Cardiac fibroblast (primary cell): ENCODE data around the gene MCOLN1.
A peak's percentile ranks its signal among the peaks of the same experiment; 100 is the strongest.

Experiments used
- DNase-seq, 2 donors: peaks; one replicate each; pipeline versions ENCODE4 v3.0.0 to v3.0.0-alpha.2; 2010; ENCODE audit warnings: low read depth in 2 of 2
- H3K4me3 ChIP-seq, 2 donors: replicated peaks in 1 of 2; 1 replicate in 1 of 2; 2 replicates in 1 of 2; pipeline ENCODE4 v1.5.1; 2011; ENCODE audit warnings: low read depth in 2 of 2, low read length in 2 of 2, mild to moderate bottlenecking in 2 of 2, moderate library complexity in 1 of 2
- TF ChIP-seq, protein P1 (sequence below): IDR thresholded peaks from one replicate; pipeline ENCODE4 v1.5.1; 2011; ENCODE audit warnings: low read depth, mild to moderate bottlenecking, low read length, inconsistent platforms

Gene MCOLN1

GRCh38 chr19:7550169-7550770, 27.8 kb downstream of the MCOLN1 start:
- no peak for DNase-seq
- H3K4me3 ChIP-seq: no peak overlapping the region
- TF ChIP-seq, protein P1, sequence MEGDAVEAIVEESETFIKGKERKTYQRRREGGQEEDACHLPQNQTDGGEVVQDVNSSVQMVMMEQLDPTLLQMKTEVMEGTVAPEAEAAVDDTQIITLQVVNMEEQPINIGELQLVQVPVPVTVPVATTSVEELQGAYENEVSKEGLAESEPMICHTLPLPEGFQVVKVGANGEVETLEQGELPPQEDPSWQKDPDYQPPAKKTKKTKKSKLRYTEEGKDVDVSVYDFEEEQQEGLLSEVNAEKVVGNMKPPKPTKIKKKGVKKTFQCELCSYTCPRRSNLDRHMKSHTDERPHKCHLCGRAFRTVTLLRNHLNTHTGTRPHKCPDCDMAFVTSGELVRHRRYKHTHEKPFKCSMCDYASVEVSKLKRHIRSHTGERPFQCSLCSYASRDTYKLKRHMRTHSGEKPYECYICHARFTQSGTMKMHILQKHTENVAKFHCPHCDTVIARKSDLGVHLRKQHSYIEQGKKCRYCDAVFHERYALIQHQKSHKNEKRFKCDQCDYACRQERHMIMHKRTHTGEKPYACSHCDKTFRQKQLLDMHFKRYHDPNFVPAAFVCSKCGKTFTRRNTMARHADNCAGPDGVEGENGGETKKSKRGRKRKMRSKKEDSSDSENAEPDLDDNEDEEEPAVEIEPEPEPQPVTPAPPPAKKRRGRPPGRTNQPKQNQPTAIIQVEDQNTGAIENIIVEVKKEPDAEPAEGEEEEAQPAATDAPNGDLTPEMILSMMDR: no peak

DNA sequence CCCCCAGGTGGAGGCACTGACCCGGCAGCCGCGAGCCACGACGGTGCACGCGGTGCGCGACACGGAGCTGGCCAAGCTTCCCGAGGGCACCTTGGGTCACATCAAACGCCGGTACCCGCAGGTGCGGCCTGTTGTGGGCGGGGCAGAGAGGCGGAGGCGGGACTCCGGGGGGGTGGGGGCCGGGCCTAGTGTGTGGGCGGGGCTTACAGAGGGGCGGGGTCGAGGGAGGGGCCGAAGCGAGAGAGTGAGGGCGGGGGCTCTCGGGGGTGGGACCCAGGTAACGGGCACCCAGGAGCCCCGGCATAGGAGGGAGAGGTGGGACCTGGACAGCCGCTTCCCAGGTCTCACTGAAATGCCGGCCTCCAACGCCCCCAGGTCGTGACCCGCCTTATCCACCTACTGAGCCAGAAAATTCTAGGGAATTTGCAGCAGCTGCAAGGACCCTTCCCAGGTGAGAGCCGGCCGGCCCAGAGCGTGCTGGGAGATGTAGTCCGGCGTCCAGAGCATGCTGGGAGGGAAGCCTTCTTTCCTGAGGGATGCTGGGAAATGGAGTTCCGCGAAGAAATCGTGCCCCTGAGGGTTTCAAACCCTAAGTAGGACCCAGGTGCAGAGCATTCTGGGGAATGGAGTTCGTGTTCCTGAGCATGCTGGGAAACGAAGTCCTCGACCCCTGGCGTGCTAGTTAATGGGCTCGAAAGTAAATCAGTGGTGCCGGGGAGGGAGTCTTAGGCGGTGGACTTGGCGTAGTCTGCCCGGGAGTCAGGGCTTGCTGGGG, 28.8 kb downstream of the MCOLN1 start:
- H3K4me3 ChIP-seq: no peak overlapping the region
- TF ChIP-seq, protein P1: no peak
- DNase-seq: peak; percentile 38 to 74

GRCh38 chr19:7552781-7553180, 30.4 kb downstream of the MCOLN1 start:
- H3K4me3 ChIP-seq: no peak overlapping the region
- no peak for DNase-seq
- TF ChIP-seq, protein P1: no peak

- no peak for DNase-seq
- TF ChIP-seq, protein P1: no peak
These were observed 32.1 kb downstream of the MCOLN1 start for GRCh38 chr19:7554565-7554964.

DNA sequence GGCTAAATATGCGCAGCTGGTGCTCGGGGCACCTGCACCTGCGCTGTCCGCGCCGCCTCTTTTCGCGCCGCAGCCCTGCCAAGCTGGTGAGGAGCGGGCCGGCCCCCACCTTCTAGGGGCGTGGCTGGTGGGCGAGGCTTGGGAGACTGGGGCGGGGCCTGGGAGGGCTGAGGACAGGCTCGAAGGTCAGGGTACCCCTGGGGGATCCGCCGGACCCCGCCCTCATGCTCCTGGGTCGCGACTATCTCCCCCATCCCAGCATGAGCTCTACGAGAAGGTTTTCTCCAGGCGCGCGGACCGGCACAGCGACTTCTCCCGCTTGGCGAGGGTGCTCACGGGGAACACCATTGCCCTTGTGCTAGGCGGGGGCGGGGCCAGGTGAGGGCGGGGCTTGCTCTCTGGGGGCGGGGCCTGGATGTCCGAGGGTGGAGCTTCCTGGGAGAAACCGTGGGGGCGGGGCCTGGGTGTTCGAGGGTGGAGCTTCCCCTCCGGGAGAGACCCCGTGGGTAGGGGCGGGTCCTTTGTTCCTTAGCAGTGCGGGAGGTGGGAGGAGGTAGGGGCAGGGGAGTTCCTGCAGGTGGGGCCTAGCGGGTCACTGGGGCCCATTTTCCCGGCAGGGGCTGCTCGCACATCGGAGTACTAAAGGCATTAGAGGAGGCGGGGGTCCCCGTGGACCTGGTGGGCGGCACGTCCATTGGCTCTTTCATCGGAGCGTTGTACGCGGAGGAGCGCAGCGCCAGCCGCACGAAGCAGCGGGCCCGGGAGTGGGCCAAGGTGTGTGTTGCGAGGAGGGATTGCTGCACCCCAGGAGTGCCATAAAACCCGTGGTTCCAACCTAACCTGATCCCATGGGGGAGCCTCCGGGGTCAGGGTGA, 32.8 kb downstream of the MCOLN1 start:
- TF ChIP-seq, protein P1: no peak

More at GRCh38 chr19:7554565-7554964, 32.1 kb downstream of the MCOLN1 start:
- no peak overlapping the region for H3K4me3 ChIP-seq

DNA sequence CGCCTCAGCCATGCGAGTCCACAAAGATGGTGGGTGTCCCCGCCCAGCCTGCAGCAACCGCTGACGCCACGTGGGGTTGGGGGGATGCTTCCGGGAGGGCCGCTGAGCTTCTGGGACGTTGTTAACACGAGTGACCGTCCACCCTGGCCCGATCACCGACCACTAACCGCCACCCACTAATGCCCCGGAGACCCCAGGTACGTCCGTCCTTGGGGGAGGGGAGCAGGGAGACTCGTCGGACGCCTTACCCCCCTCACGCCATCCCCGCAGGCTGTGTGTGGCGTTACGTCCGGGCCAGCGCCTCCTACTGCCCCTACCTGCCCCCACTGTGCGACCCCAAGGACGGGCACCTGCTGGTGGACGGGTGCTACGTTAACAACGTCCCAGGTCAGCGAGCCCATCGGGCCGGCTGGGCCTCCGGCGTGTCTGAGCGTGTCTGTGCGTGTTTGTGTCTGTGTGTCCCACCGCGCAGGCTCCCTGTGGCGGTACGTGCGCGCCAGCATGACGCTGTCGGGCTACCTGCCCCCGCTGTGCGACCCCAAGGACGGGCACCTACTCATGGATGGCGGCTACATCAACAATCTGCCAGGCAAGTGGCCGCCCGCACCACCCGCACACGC, 34.4 kb downstream of the MCOLN1 start:
- DNase-seq: no peak
- no peak overlapping the region for H3K4me3 ChIP-seq
- TF ChIP-seq, protein P1: no peak

More for the DNA sequence above, 32.8 kb downstream of the MCOLN1 start:
- no peak overlapping the region for H3K4me3 ChIP-seq
- peak in 1 of 2 donors; percentile 9 for DNase-seq
